Neural cell (in vitro differentiated cells): ENCODE measurements around the gene MTX2. TPM values are rescaled to one million over a fixed set of nuclear protein-coding genes. Genes with fewer than 3 reads are reported as not detected.

Experiments
- H2AFZ ChIP-seq: fragments of 200-600, 300-800 bp; sonication (generic), shearing (Covaris generic); 2 replicates; pipeline ENCODE4 v1.6.0; 2014; ENCODE audit warnings: low read depth, mild to moderate bottlenecking, antibody characterized with exemption, low read length, moderate library complexity
- H3F3A ChIP-seq: fragments of 200-600 bp; shearing (Covaris generic); 2 replicates; pipeline ENCODE4 v1.6.1; 2016; ENCODE audit warnings: mild to moderate bottlenecking, moderate library complexity, mixed read lengths, antibody characterized with exemption, low read length; ENCODE audit not compliant: insufficient read depth, poor library complexity, severe bottlenecking
- H3K27ac ChIP-seq: fragments of 200-600, 300-800 bp; sonication (generic), shearing (Covaris generic); 2 replicates; pipeline ENCODE4 v1.5.1; 2014; ENCODE audit warnings: mild to moderate bottlenecking, low read length, moderate library complexity
- H3K27me3 ChIP-seq: fragments of 300-800, 200-600 bp; sonication (generic), shearing (Covaris generic); 2 replicates; pipeline ENCODE4 v1.6.0; 2014; ENCODE audit warnings: mild to moderate bottlenecking, low read depth, low read length, moderate library complexity; ENCODE audit not compliant: insufficient read depth
- H3K36me3 ChIP-seq: fragments of 300-800, 200-600 bp; sonication (generic), shearing (Covaris generic); 2 replicates; pipeline ENCODE4 v1.5.1; 2014; ENCODE audit warnings: mild to moderate bottlenecking, antibody characterized with exemption, low read length, moderate library complexity; ENCODE audit not compliant: insufficient read depth
- H3K4me2 ChIP-seq: fragments of 300-800, 200-600 bp; sonication (generic), shearing (Covaris generic); 2 replicates; pipeline ENCODE4 v1.6.0; 2014; ENCODE audit warnings: mild to moderate bottlenecking, low read length
- H3K4me3 ChIP-seq: fragments of 300-800, 200-600 bp; sonication (generic), shearing (Covaris generic); 2 replicates; pipeline ENCODE4 v1.5.1; 2014; ENCODE audit warnings: mild to moderate bottlenecking, low read length, moderate library complexity
- H3K79me2 ChIP-seq: fragments of 200-600 bp; shearing (Covaris generic); replicated peaks from 2 replicates; pipeline ENCODE4 v1.6.0; 2014; ENCODE audit warnings: mild to moderate bottlenecking, low read length, moderate library complexity; ENCODE audit not compliant: insufficient read depth
- H3K9ac ChIP-seq: fragments of 300-800, 200-600 bp; sonication (generic), shearing (Covaris generic); 2 replicates; pipeline ENCODE4 v1.6.1; 2016; ENCODE audit warnings: mild to moderate bottlenecking, low read length, mixed read lengths
- H3K9me2 ChIP-seq: fragments of 200-600 bp; shearing (Covaris generic); 2 replicates; pipeline ENCODE4 v1.6.1; 2016; ENCODE audit warnings: mild to moderate bottlenecking, low read length, mixed read lengths; ENCODE audit not compliant: insufficient read depth
- H3K9me3 ChIP-seq: fragments of 200-600, 300-800 bp; sonication (generic), shearing (Covaris generic); 2 replicates; pipeline ENCODE4 v1.6.1; 2016; ENCODE audit warnings: mild to moderate bottlenecking, mixed run types, low read length, moderate library complexity, mixed read lengths
- H4K20me1 ChIP-seq: fragments of 200-600 bp; shearing (Covaris generic); 2 replicates; pipeline ENCODE4 v1.6.1; 2016; ENCODE audit warnings: mild to moderate bottlenecking, mixed run types; ENCODE audit not compliant: insufficient read depth
- EP300 ChIP-seq: fragments of 450-650 bp; conservative IDR thresholded peaks from 2 replicates; pipeline ENCODE4 v1.6.1; 2014; ENCODE audit warnings: antibody characterized with exemption, mild to moderate bottlenecking, moderate library complexity; ENCODE audit not compliant: poor library complexity, severe bottlenecking
- EZH2 ChIP-seq: fragments of 200-600, 300-800 bp; shearing (Covaris generic), sonication (generic); IDR thresholded peaks from 2 replicates; pipeline ENCODE4 v1.6.1; 2014; ENCODE audit warnings: antibody characterized with exemption, low read length, borderline replicate concordance, mild to moderate bottlenecking; ENCODE audit not compliant: insufficient read depth, poor library complexity, severe bottlenecking
- MXI1 ChIP-seq: fragments of 450-650 bp; conservative IDR thresholded peaks from 2 replicates; pipeline ENCODE4 v1.6.1; 2014; ENCODE audit warnings: antibody characterized with exemption, mild to moderate bottlenecking; ENCODE audit not compliant: poor library complexity, severe bottlenecking
- POLR2AphosphoS5 ChIP-seq: IDR thresholded peaks from 2 replicates; pipeline ENCODE4 v1.6.1; 2012
- RAD21 ChIP-seq: fragments of 450-650 bp; conservative IDR thresholded peaks from 2 replicates; pipeline ENCODE4 v1.6.1; 2014; ENCODE audit warnings: antibody characterized with exemption, mild to moderate bottlenecking, moderate library complexity
- SMC3 ChIP-seq: fragments of 450-650 bp; conservative IDR thresholded peaks from 2 replicates; pipeline ENCODE4 v1.6.1; 2014; ENCODE audit warnings: antibody characterized with exemption, mild to moderate bottlenecking, moderate library complexity; ENCODE audit not compliant: poor library complexity
- TAF1 ChIP-seq: IDR thresholded peaks from 2 replicates; pipeline ENCODE4 v1.6.1; 2012; ENCODE audit warnings: low read depth
- polyA plus RNA-seq: library from polyadenylated mRNA; depleted of rRNA; stranded (reverse); fragments of >200 nt; gene quantifications from 2 replicates; pipeline ENCODE4 v1.2.3, GENCODE V29; 2014
- TF ChIP-seq, protein P1 (sequence below): IDR thresholded peaks from 2 replicates; pipeline ENCODE4 v1.6.1; 2012; ENCODE audit warnings: borderline replicate concordance
- TF ChIP-seq, protein P2 (sequence below): fragments of 450-650 bp; IDR thresholded peaks from 2 replicates; pipeline ENCODE4 v1.5.1; 2014; ENCODE audit warnings: antibody characterized with exemption, mild to moderate bottlenecking, moderate library complexity; ENCODE audit not compliant: poor library complexity, severe bottlenecking

MTX2 gene
- polyA plus RNA-seq, 1 donor from 2014 or later = 128 TPM

DNA sequence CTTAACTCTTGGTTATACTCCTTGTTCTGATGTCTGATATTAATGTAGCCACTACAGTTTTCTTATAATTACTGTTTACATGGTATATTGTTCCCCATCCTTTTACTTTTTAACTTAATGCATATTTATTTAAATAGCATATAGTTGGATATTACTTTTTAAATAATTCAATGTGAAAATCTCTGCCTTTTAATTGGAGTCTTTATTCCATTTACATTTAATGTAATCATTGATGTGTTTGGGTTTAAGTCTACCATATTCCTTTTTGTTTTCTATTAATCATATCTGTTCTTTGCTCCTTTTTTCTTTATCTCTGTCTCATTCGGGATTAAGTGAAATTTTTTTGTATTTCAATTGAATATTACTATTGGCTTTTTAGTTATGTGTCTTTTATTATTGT, 109.1 kb downstream of the MTX2 start:
- no peaks in the 10 kb centered on the region for H3F3A ChIP-seq
- TF ChIP-seq RAD21 (no peak), TAF1 (no peak), EP300 (no peak), SMC3 (no peak), MXI1 (no peak), POLR2AphosphoS5 (no peak), EZH2 (no peak)
- TF ChIP-seq, protein P1, sequence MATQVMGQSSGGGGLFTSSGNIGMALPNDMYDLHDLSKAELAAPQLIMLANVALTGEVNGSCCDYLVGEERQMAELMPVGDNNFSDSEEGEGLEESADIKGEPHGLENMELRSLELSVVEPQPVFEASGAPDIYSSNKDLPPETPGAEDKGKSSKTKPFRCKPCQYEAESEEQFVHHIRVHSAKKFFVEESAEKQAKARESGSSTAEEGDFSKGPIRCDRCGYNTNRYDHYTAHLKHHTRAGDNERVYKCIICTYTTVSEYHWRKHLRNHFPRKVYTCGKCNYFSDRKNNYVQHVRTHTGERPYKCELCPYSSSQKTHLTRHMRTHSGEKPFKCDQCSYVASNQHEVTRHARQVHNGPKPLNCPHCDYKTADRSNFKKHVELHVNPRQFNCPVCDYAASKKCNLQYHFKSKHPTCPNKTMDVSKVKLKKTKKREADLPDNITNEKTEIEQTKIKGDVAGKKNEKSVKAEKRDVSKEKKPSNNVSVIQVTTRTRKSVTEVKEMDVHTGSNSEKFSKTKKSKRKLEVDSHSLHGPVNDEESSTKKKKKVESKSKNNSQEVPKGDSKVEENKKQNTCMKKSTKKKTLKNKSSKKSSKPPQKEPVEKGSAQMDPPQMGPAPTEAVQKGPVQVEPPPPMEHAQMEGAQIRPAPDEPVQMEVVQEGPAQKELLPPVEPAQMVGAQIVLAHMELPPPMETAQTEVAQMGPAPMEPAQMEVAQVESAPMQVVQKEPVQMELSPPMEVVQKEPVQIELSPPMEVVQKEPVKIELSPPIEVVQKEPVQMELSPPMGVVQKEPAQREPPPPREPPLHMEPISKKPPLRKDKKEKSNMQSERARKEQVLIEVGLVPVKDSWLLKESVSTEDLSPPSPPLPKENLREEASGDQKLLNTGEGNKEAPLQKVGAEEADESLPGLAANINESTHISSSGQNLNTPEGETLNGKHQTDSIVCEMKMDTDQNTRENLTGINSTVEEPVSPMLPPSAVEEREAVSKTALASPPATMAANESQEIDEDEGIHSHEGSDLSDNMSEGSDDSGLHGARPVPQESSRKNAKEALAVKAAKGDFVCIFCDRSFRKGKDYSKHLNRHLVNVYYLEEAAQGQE = no peak
- TF ChIP-seq, protein P2, sequence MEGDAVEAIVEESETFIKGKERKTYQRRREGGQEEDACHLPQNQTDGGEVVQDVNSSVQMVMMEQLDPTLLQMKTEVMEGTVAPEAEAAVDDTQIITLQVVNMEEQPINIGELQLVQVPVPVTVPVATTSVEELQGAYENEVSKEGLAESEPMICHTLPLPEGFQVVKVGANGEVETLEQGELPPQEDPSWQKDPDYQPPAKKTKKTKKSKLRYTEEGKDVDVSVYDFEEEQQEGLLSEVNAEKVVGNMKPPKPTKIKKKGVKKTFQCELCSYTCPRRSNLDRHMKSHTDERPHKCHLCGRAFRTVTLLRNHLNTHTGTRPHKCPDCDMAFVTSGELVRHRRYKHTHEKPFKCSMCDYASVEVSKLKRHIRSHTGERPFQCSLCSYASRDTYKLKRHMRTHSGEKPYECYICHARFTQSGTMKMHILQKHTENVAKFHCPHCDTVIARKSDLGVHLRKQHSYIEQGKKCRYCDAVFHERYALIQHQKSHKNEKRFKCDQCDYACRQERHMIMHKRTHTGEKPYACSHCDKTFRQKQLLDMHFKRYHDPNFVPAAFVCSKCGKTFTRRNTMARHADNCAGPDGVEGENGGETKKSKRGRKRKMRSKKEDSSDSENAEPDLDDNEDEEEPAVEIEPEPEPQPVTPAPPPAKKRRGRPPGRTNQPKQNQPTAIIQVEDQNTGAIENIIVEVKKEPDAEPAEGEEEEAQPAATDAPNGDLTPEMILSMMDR = no peak
- no peak overlapping the region for H2AFZ ChIP-seq
- H3K9me2 ChIP-seq = no peaks in the 10 kb centered on the region
- H3K4me2 ChIP-seq = no peak overlapping the region
- H3K79me2 ChIP-seq = no peaks in the 10 kb centered on the region
- H3K9ac ChIP-seq = no peak overlapping the region
- H4K20me1 ChIP-seq = no peaks in the 10 kb centered on the region
- no peaks in the 10 kb centered on the region for H3K9me3 ChIP-seq
- no peak overlapping the region for H3K4me3 ChIP-seq
- no peak overlapping the region for H3K27ac ChIP-seq
- H3K36me3 ChIP-seq = no peaks in the 10 kb centered on the region
- H3K27me3 ChIP-seq = no peaks in the 10 kb centered on the region

DNA sequence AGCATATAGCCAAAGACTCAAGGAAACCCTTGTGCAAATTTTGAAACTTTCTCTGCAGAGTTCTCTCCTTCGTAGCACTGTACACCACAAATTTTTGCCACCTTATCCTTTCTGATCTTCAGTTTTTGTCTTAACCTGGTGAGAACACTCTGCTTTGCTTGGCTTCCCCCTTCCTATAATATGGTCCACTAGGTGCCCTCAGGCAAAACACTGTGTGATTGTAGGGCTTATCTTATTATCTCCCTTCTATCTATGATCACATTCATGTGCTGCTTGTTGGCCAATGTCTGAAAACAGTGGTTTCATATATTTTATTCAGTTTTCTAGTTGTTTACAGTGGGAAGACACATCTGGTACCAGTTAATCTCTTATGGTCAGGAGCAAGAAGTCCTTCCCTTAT, 111.1 kb downstream of the MTX2 start:
- Histone ChIP-seq H3K4me2 (no peak overlapping the region), H3K9me2 (no peaks in the 10 kb centered on the region), H3K27ac (no peak overlapping the region), H3K4me3 (no peak overlapping the region), H3K27me3 (no peaks in the 10 kb centered on the region), H3K36me3 (no peaks in the 10 kb centered on the region), H3K9me3 (no peaks in the 10 kb centered on the region), H3K9ac (no peak overlapping the region), H3K79me2 (no peaks in the 10 kb centered on the region), H3F3A (no peaks in the 10 kb centered on the region), H4K20me1 (no peaks in the 10 kb centered on the region), H2AFZ (no peak overlapping the region)
- TF ChIP-seq MXI1 = no peak

DNA sequence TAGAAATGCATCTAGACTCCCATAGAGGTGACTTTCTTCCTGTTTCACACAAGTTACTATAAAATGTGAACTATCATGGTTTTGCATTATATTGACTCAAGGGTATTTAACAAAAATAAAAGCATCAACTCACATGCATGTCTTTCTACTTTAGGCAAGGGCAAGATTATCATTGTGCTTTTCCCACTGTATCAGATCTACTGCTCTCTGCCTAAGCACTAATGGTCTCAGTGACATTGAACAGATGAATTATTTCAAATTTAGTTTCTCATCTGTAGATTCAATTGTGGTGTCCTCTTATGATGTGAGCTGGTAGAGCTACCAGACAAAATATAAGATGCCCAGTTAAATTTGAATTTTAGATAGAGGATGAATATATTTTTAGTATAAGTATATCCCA, 113.9 kb downstream of the MTX2 start:
- no peak overlapping the region for H3K9ac ChIP-seq
- TF ChIP-seq SMC3 (no peak), MXI1 (no peak), EZH2 (no peak), RAD21 (no peak), POLR2AphosphoS5 (no peak), EP300 (no peak), TAF1 (no peak)
- TF ChIP-seq, protein P1 = no peak
- TF ChIP-seq, protein P2 = no peak
- H3K4me3 ChIP-seq = no peak overlapping the region
- no peaks in the 10 kb centered on the region for H3K79me2 ChIP-seq
- H3K27ac ChIP-seq = no peak overlapping the region
- no peak overlapping the region for H2AFZ ChIP-seq
- no peaks in the 10 kb centered on the region for H3K27me3 ChIP-seq
- H3K9me2 ChIP-seq = no peaks in the 10 kb centered on the region
- no peaks in the 10 kb centered on the region for H3F3A ChIP-seq
- H3K36me3 ChIP-seq = no peaks in the 10 kb centered on the region
- H3K4me2 ChIP-seq = no peak overlapping the region
- no peaks in the 10 kb centered on the region for H4K20me1 ChIP-seq
- H3K9me3 ChIP-seq = no peaks in the 10 kb centered on the region
